CD14-positive monocyte (primary cell): Measurements from ENCODE around the gene RPS21. TPM values are rescaled to one million over a fixed set of nuclear protein-coding genes. Genes with fewer than 3 reads are reported as not detected.

Source experiments
- DNase-seq, 3 donors: peaks; one replicate each; pipeline ENCODE4 v3.0.0-alpha.2; 2011 to 2022
- H2AFZ ChIP-seq: 2 replicates; pipeline ENCODE4 v1.6.0; 2012; ENCODE audit warnings: mild to moderate bottlenecking, low read depth, low read length, inconsistent platforms; ENCODE audit not compliant: insufficient read depth, poor library complexity, severe bottlenecking
- H3K27ac ChIP-seq, 2 donors: 1 replicate in 1 of 2; 2 replicates in 1 of 2; pipeline ENCODE4 v1.5.1; 2012 to 2013; ENCODE audit warnings: low read length in 2 of 2, control low read depth in 1 of 2, inconsistent platforms in 1 of 2, low read depth in 1 of 2, mild to moderate bottlenecking in 1 of 2
- H3K27me3 ChIP-seq, 2 donors: one replicate each; pipeline versions ENCODE4 v1.6.0 to v1.6.1; 2011 to 2013; ENCODE audit warnings: low read length in 2 of 2; ENCODE audit not compliant: control insufficient read depth in 2 of 2, insufficient read depth in 2 of 2
- H3K36me3 ChIP-seq, 2 donors: replicated peaks in 1 of 2; 1 replicate in 1 of 2; 2 replicates in 1 of 2; pipeline versions ENCODE4 v1.5.1 to v1.6.1; 2012 to 2013; ENCODE audit warnings: low read length in 2 of 2, control low read depth in 1 of 2, inconsistent platforms in 1 of 2, mild to moderate bottlenecking in 1 of 2; ENCODE audit not compliant: insufficient read depth in 2 of 2, control insufficient read depth in 1 of 2
- H3K4me1 ChIP-seq, 2 donors: 1 replicate in 1 of 2; 2 replicates in 1 of 2; pipeline versions ENCODE4 v1.5.1 to v1.6.1; 2012 to 2013; ENCODE audit warnings: low read length in 2 of 2, control low read depth in 1 of 2, inconsistent platforms in 1 of 2, mild to moderate bottlenecking in 1 of 2, moderate library complexity in 1 of 2; ENCODE audit not compliant: insufficient read depth in 2 of 2, control insufficient read depth in 1 of 2
- H3K4me2 ChIP-seq: replicated peaks from 2 replicates; pipeline ENCODE3; 2012; ENCODE audit warnings: low read length, moderate library complexity, mild to moderate bottlenecking; ENCODE audit not compliant: poor library complexity, severe bottlenecking; ENCODE audit errors: extremely low read depth
- H3K4me3 ChIP-seq, 3 experiments: fragments of 200-600 bp in 1 of 3; sonication (generic) in 1 of 3; replicated peaks in 1 of 3; 1 replicate in 2 of 3; 2 replicates in 1 of 3; pipeline ENCODE4 v1.5.1; 2011 to 2013; ENCODE audit warnings: low read length in 3 of 3, mild to moderate bottlenecking in 3 of 3, control low read depth in 2 of 3, low read depth in 2 of 3, inconsistent platforms in 1 of 3, moderate library complexity in 1 of 3
- H3K79me2 ChIP-seq: 2 replicates; pipeline ENCODE4 v1.6.0; 2012; ENCODE audit warnings: mild to moderate bottlenecking, control low read depth, inconsistent platforms, low read length, moderate library complexity; ENCODE audit not compliant: insufficient read depth
- H3K9ac ChIP-seq: 2 replicates; pipeline ENCODE4 v1.6.0; 2017; ENCODE audit warnings: low read length, mild to moderate bottlenecking; ENCODE audit not compliant: insufficient read depth, poor library complexity, severe bottlenecking
- H3K9me3 ChIP-seq, 2 donors: replicated peaks in 1 of 2; 1 replicate in 1 of 2; 2 replicates in 1 of 2; pipeline versions ENCODE4 v1.5.1 to v1.6.1; 2012 to 2013; ENCODE audit warnings: low read length in 2 of 2, control low read depth in 1 of 2; ENCODE audit not compliant: control insufficient read depth in 1 of 2, insufficient read depth in 1 of 2
- H4K20me1 ChIP-seq: 2 replicates; pipeline ENCODE4 v1.6.0; 2012; ENCODE audit warnings: mild to moderate bottlenecking, low read length, control low read depth, moderate library complexity; ENCODE audit not compliant: insufficient read depth
- H3K27ac Mint-ChIP-seq, 7 donors: one replicate each; pipeline ENCODE4 v1.8.0; 2020; ENCODE audit warnings: mild to moderate bottlenecking in 7 of 7, mixed read lengths in 7 of 7, moderate library complexity in 6 of 7, inconsistent platforms in 2 of 7
- H3K27me3 Mint-ChIP-seq, 3 donors: one replicate each; pipeline ENCODE4 v1.8.0; 2021 to 2022; ENCODE audit warnings: low read depth in 3 of 3, mild to moderate bottlenecking in 3 of 3, mixed read lengths in 3 of 3, moderate library complexity in 3 of 3, inconsistent platforms in 1 of 3
- H3K36me3 Mint-ChIP-seq, 2 donors: one replicate each; pipeline ENCODE4 v1.8.0; 2020; ENCODE audit warnings: mixed read lengths in 2 of 2, inconsistent platforms in 1 of 2, mild to moderate bottlenecking in 1 of 2
- H3K4me1 Mint-ChIP-seq: one replicate; pipeline ENCODE4 v1.8.0; 2020; ENCODE audit warnings: mild to moderate bottlenecking, mixed read lengths
- H3K4me3 Mint-ChIP-seq, 2 donors: one replicate each; pipeline ENCODE4 v1.8.0; 2020; ENCODE audit warnings: mild to moderate bottlenecking in 2 of 2, mixed read lengths in 2 of 2, moderate library complexity in 1 of 2
- H3K9me3 Mint-ChIP-seq, 7 donors: one replicate each; pipeline ENCODE4 v1.8.0; 2020 to 2022; ENCODE audit warnings: mixed read lengths in 7 of 7, mild to moderate bottlenecking in 6 of 7, moderate library complexity in 6 of 7, inconsistent platforms in 2 of 7
- CTCF ChIP-seq: fragments of 200-600 bp; IDR thresholded peaks from one replicate; pipeline ENCODE4 v1.8.0; 2022; ENCODE audit warnings: antibody characterized with exemption, mild to moderate bottlenecking
- WGBS: methylation state at CpG from one replicate; pipeline ENCODE4 v1.1.5; 2013; ENCODE audit warnings: missing lambda C conversion rate; ENCODE audit not compliant: insufficient coverage; 5-methylcytosine and 5-hydroxymethylcytosine counted together
- intact Hi-C, 2 donors: fragments of 100-400 bp; cut with micrococcal nuclease; formaldehyde crosslinking; loops; one replicate each; pipeline versions ENCODE4 v1.15.0 to v1.15.1; 2023
- polyA plus RNA-seq, 3 donors: library from polyadenylated mRNA; depleted of rRNA in 1 of 3; unstranded in 2 of 3; stranded (reverse) in 1 of 3; fragments of 300-500 nt in 2 of 3; fragments of >200 nt in 1 of 3; fragmentation: Illumina TruSeq in 2 of 3; gene quantifications; 1 replicate in 2 of 3; 2 replicates in 1 of 3; pipeline ENCODE4 v1.2.3, GENCODE V29; 2012 to 2021

RPS21 gene
- polyA plus RNA-seq, 3 donors, result 799 to 6,263 (median 968) TPM

GRCh38 chr20:62377064-62377461, 9.8 kb upstream of the RPS21 start:
- no peak overlapping the region for H3K4me3 Mint-ChIP-seq
- no peaks in the 10 kb centered on the region for H3K4me1 Mint-ChIP-seq
- Histone ChIP-seq H3K27me3 (no peaks in the 10 kb centered on the region), H3K4me2 (no peak overlapping the region), H2AFZ (no peak overlapping the region), H3K4me1 (no peaks in the 10 kb centered on the region), H3K9me3 (no peaks in the 10 kb centered on the region), H3K79me2 (no peaks in the 10 kb centered on the region), H3K9ac (no peak overlapping the region), H4K20me1 (no peaks in the 10 kb centered on the region), H3K27ac (no peak overlapping the region), H3K4me3 (no peak overlapping the region), H3K36me3 (peaks cover 0 to 5% of the 10 kb centered on the region in 2 donors)
- peaks cover 0 to 6% (median 3%) of the 10 kb centered on the region in 7 donors for H3K9me3 Mint-ChIP-seq
- H3K27me3 Mint-ChIP-seq, result peaks cover 2 to 14% (median 5%) of the 10 kb centered on the region in 3 donors
- no peak for TF ChIP-seq CTCF
- intact Hi-C loops, result no loop called here
- 88% methylated on average over 8 of the region's 17 CpGs for WGBS
- H3K36me3 Mint-ChIP-seq, result peaks cover 4 to 5% of the 10 kb centered on the region in 2 donors
- no peak for DNase-seq
- no peak overlapping the region for H3K27ac Mint-ChIP-seq

- H3K36me3 ChIP-seq, result peaks cover 0 to 7% of the 10 kb centered on the region in 2 donors
- Mint-ChIP-seq H3K4me1 (peaks cover 2% of the 10 kb centered on the region), H3K27ac (no peak overlapping the region), H3K36me3 (peaks cover 5 to 6% of the 10 kb centered on the region in 2 donors), H3K9me3 (peaks cover 0 to 6% (median 3%) of the 10 kb centered on the region in 7 donors), H3K4me3 (no peak overlapping the region), H3K27me3 (peaks cover 2 to 14% (median 5%) of the 10 kb centered on the region in 3 donors)
- WGBS, result 87% methylated on average over 15 of the region's 15 CpGs
- no peak for DNase-seq
- H3K4me1 ChIP-seq, result no peaks in the 10 kb centered on the region
- no peak overlapping the region for H3K27ac ChIP-seq
- no peak overlapping the region for H3K4me2 ChIP-seq
- H3K79me2 ChIP-seq, result no peaks in the 10 kb centered on the region
- H2AFZ ChIP-seq, result no peak overlapping the region
- H3K4me3 ChIP-seq, result no peak overlapping the region
- H3K9me3 ChIP-seq, result no peaks in the 10 kb centered on the region
- intact Hi-C loops, result no loop called here
- H3K27me3 ChIP-seq, result no peaks in the 10 kb centered on the region
- TF ChIP-seq CTCF, result no peak
- H4K20me1 ChIP-seq, result no peaks in the 10 kb centered on the region
- no peak overlapping the region for H3K9ac ChIP-seq
These were observed 9.2 kb upstream of the RPS21 start for GRCh38 chr20:62377615-62378178.
